Activated CD8-positive, alpha-beta memory T cell treated with anti-CD3 and anti-CD28 coated beads for 48 hours (primary cell): Measurements from ENCODE around the gene PEX14.

Experiments
- DNase-seq, 3 experiments: peaks; one replicate each; pipeline ENCODE4 v3.0.0-alpha.2; 2020; ENCODE audit warnings: low read depth in 2 of 3, low spot score in 2 of 3

The PEX14 gene

GRCh38 chr1:10516925-10517676 lies 42.4 kb downstream of the PEX14 start:
- DNase-seq: no peak

- DNase-seq: no peak
These were observed 42.9 kb downstream of the PEX14 start for GRCh38 chr1:10517677-10517982.

DNA sequence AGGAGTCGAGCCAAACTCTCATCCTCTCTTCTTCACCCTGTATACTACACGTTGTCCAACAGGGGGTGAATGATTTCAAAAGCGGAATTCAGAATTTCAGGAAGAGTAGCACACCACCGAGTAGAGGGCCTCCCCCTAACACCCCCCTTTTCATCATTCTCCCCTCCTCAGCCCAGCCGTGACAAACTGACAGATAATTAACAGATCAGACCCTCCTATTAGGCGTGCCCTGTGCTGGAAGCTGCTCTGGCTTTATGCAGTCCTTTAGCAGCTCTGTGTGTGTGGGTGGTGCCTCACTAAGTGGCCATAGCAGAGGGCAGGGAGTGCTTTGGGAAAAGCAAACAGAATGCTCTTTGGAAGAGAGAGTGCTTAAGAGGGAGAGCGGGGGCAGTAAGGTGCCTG lies 44.3 kb downstream of the PEX14 start:
- DNase-seq: no peak

DNA sequence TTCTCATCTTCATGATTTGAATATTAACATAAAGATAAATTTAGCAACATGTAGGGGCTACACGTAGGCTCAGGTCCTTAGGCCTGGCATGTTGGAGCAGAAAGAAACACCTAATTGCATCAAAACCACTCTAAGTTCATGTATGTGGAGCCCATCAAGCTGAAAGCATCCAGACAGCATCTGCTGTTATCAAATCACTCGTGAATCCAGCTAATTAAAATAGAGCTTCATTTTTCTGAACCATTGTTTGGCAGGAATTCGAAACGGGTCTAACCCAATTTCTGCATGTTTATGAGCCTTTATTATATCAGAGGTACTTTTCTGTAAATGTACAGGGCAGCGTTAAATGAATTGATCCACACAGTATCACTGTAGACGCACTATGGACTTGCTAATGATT lies 45.7 kb downstream of the PEX14 start:
- DNase-seq: no peak

DNA sequence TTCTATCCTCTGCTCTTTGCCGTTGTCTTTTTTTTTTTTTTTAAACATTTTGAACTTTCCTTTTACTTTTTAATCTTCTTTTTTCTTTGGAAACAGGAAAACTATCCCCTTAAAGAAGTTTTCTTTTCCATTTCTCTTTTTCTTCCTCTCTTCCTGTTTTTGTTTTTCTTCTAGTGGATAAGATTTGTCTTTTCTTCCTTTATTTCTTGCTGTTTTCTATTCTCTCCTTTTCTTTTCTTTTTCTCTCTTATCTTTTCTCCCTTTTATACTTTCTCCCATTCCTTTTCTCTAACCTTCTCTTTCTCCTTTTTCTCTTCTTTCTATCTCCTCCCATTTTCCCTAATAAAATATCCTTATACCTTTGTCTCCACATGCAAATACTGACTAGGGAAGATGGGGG lies 46.2 kb downstream of the PEX14 start:
- DNase-seq: no peak

GRCh38 chr1:10521537-10522157 lies 46.9 kb downstream of the PEX14 start:
- DNase-seq: no peak

DNA sequence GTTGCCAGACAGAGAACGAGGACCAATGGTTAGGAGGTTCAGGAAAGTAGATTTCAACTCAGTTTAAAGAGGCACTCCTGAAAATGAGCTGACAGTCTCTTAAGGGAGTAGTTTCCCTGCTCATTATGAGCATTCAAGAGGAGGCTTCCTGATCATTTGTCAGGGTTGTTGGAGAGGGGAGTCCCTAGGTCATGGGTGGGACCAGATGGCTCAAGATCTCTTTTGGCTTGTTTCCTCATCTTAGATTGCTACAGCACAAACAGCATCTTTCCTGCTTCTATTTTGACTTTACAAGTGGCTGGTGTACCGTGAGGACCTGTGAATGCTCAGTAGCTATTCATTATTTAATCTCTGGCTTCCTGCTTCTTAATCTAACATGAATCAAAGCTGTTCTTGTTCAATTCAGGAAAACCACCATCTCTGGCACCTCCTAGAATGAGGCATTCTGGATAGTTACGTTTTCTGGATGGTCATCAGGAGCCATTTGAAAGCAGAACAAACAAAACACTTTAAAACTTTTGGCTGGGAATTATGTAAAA lies 47.6 kb downstream of the PEX14 start:
- DNase-seq: no peak

DNA sequence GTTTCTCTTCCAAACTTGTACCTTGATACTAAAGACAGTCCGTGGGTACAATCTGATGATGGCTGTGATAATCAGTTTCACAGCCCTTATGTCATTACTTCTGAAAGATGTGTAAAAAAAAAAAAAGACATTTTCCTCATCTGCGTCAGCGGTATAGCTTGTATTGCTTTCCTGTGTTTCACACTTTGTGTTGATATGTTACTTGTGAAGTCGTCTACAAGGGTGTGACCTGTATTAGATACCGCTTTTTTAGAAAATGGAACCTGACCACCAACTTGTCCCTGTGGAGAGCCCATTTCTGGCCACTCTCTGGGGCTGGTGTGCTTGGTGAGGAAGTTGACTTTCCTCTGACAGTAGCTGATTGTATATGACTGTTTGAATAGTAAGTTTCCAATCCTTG lies 50.5 kb downstream of the PEX14 start:
- no peak for DNase-seq

DNA sequence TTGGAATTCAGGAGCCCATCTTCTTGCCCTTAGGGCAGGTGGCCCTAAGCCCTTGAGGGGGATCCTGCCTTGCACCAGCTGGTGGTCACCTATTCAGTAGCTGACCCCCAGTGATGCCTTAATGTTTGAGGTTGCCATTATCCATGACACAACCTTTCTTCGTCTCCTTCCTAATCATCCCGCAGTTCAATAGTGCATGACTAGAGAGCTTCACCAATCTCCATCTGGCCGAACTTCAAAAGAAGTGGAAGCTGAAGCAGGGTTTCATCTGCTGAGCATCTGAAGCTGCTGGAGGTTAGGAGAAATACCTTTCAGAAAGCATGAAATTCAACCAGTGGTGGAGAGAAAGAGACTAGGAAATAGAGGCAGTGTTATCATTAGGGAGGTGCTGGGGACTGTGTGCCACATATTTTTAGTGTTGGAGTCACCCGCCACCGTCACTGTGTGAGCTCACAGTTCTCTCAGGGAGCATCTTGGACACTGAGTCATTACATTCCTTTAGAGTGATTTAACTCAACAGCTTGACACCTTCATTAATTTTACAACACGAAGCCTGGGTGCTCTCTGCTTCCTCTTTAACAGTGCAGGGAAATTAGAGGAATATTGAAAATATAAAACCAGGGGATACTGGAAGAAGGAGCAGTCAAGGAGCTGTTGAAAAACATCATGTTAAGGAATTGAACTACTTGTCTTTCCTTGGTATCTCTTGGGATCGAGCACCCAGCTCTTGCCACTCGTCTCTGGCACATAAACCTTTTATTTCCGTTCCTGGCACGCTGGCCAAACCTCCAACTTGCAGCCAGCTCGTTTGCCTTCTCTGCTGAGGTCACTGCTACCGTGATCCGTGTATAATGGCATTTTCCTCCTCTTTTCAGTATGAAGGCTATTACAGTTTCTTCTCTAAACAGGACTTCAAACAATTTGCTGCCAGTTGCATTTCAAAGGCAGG lies 53.6 kb downstream of the PEX14 start:
- no peak for DNase-seq

GRCh38 chr1:10529091-10529490 lies 54.3 kb downstream of the PEX14 start:
- no peak for DNase-seq

GRCh38 chr1:10529765-10530164 lies 55.0 kb downstream of the PEX14 start:
- no peak for DNase-seq

- no peak for DNase-seq
These were observed 55.6 kb downstream of the PEX14 start for GRCh38 chr1:10530281-10530740.

- DNase-seq: no peak
These were observed 56.2 kb downstream of the PEX14 start for GRCh38 chr1:10530756-10531495.

GRCh38 chr1:10532362-10532761 lies 57.6 kb downstream of the PEX14 start:
- no peak for DNase-seq

DNA sequence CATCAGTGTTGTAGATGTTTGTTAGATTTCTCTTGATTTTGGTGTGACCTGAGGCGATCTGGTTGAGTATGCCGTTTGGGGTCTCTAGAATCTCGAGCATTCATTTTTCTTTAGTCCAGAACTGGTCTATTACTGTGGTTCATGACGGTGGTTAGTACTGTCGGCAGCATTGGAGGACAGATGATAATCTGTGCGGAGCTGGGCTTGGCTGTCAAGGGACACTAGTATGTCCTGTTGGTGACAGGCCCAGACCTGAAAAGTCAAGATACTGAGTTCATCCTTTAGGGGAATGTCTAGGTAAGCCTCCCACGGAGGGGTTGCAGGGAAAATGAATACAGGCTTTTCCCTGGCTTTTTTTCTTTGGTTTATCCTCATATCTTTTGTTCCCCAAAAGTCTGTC lies 59.8 kb downstream of the PEX14 start:
- no peak for DNase-seq

DNA sequence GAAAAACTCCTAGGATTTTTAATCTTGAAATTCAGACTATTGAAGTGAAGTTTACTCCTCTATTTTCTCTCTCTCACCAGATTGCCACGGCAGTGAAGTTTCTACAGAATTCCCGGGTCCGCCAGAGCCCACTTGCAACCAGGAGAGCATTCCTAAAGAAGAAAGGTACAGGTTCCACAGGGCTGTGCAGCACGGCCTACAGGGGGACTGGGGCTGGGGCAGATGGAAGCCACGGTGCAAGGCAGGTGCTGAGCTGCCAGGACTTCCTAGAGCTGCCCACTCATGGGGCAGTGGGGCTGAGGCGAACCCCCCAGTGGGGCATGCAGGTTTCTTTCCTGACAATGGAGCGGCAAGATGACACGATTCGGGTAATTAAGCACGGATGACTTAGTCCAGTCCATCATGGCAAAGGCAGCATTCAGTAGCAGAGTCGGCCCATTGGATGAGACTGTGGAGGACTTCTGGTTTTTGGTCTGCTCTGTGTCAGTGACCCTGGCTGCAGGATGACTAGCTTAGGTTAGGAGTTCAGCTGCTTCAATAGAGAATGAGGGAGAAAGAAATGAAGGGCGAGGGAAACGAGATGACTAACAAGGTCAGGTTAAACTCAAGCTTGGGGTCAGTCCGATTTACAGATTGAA lies 61.5 kb downstream of the PEX14 start:
- no peak for DNase-seq

GRCh38 chr1:10537082-10537766 lies 62.5 kb downstream of the PEX14 start:
- no peak for DNase-seq

GRCh38 chr1:10538646-10539355 lies 64.1 kb downstream of the PEX14 start:
- no peak for DNase-seq

DNA sequence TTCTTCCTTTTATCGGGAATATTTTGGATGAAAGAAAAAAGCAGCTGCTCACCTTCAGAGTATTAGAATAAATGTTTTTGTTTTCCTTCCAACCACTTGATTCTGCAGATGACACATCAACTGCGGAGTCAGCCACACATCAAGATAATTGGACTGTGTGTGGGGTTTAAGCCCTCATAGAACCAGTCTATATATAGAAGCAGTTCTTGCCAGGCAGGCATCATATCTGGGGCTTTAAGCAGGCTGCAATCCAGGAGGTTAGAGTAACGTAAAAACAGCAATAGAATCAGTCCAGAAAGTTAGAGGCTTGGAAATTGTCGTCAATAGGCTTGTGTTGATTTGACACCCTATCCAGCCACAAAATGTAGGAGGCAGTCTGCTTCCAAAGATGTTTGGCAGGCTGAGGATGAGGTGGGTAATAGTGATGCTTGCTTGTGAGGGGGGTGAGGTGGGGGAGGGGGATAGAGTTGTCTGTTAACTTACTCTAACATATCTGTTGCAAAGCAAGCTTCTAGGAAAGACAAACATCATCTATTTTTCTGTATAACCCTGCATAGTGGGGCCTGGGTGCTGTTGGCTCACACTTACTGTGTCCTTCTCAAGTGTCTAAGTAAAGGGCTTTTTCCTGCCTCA lies 64.8 kb downstream of the PEX14 start:
- no peak for DNase-seq
